HepG2 (cell line): ENCODE measurements around the gene PEPD. TPM values are rescaled to one million over a fixed set of nuclear protein-coding genes. Genes with fewer than 3 reads are reported as not detected.

Source experiments
- ATF1 ChIP-seq: IDR thresholded peaks from 2 replicates; pipeline ENCODE4 v1.6.1; 2016; ENCODE audit warnings: mild to moderate bottlenecking, control low read depth
- EHMT2 ChIP-seq: fragments of 200-600 bp; sonication (generic); IDR thresholded peaks from 2 replicates; pipeline ENCODE4 v1.7.0; 2017; ENCODE audit warnings: antibody characterized with exemption, low read depth, low read length, borderline replicate concordance
- IKZF4 ChIP-seq: sonication (generic); formaldehyde crosslinking; IDR thresholded peaks from 2 replicates; pipeline ENCODE4 v1.5.1; 2020; ENCODE audit warnings: borderline replicate concordance, mild to moderate bottlenecking, low read depth, missing genetic modification reagents; ENCODE audit errors: not compliant biosample characterization
- KIAA2018 ChIP-seq: sonication (generic); formaldehyde crosslinking; IDR thresholded peaks from 2 replicates; pipeline ENCODE4 v1.5.0; 2020; ENCODE audit warnings: mild to moderate bottlenecking, missing genetic modification reagents, borderline replicate concordance
- MYNN ChIP-seq: sonication (generic); formaldehyde crosslinking; IDR thresholded peaks from 2 replicates; pipeline ENCODE4 v1.4.0; 2020; ENCODE audit warnings: mild to moderate bottlenecking, low read depth, missing genetic modification reagents
- ZNF577 ChIP-seq: sonication (generic); formaldehyde crosslinking; IDR thresholded peaks from 2 replicates; pipeline ENCODE4 v1.4.0; 2020; ENCODE audit warnings: mild to moderate bottlenecking, low read depth, missing genetic modification reagents, borderline replicate concordance
- ZNF737 ChIP-seq: sonication (generic); formaldehyde crosslinking; IDR thresholded peaks from 2 replicates; pipeline ENCODE4 v1.5.0; 2020; ENCODE audit warnings: missing genetic modification reagents, mild to moderate bottlenecking, borderline replicate concordance
- ZNF792 ChIP-seq: IDR thresholded peaks from 2 replicates; pipeline ENCODE4 v1.6.1; 2016
- polyA plus RNA-seq, 8 experiments: library from polyadenylated mRNA; depleted of rRNA in 3 of 8; stranded (reverse) in 7 of 8; unstranded in 1 of 8; fragments of >200 nt; fragmentation: Illumina TruSeq in 4 of 8; extraction: Trizol in 4 of 8; gene quantifications; 2 replicates each; pipeline versions ENCODE4 v1.2.1 to v1.2.3, GENCODE V29; 2011 to 2016; ENCODE audit warnings: low read depth in 4 of 8, missing spikeins in 1 of 8, mixed read lengths in 1 of 8; ENCODE audit not compliant: insufficient read depth in 1 of 8
- total RNA-seq, 5 experiments: library from RNA; depleted of rRNA; stranded (reverse); fragments of >200 nt; fragmentation: Illumina TruSeq; extraction: Trizol; gene quantifications; 2 replicates each; pipeline ENCODE4 v1.2.3, GENCODE V29; 2016; ENCODE audit warnings: low read depth in 1 of 5
- TF ChIP-seq, protein P1 (sequence below), 2 experiments: fragments of 450-650 bp in 1 of 2; sonication (generic) in 1 of 2; formaldehyde crosslinking in 1 of 2; IDR thresholded peaks; 2 replicates each; pipeline versions ENCODE4 v1.6.1 to v1.8.0; 2016 to 2022; ENCODE audit warnings: antibody characterized with exemption in 1 of 2, mild to moderate bottlenecking in 1 of 2, missing genetic modification reagents in 1 of 2

Gene PEPD
- total and polyA plus RNA-seq, 2 of the 13 experiments (the other 11 are each of a cell fraction or from before 2014, with no cell fraction given) = 60.7 to 75.1 TPM

DNA sequence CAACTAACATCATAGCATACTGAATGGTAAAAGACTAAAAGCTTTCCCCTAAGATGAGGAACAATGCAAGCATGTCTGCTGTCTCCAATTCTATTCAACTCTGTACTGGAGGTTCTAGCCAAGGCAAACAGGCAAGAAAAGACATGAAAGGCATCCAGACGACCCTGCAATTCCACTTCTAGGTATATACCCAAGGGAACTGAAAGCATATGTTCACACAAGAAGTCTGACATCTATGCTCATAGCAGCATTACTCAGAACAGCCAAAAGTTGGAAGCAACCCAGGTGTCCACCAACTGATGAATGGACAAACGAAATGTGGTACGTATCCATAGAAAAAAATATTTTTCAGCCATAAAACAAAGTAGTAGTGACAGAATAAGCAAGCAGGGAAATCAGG is 39.1 kb downstream of the PEPD start (continued):
- TF ChIP-seq, protein P1, sequence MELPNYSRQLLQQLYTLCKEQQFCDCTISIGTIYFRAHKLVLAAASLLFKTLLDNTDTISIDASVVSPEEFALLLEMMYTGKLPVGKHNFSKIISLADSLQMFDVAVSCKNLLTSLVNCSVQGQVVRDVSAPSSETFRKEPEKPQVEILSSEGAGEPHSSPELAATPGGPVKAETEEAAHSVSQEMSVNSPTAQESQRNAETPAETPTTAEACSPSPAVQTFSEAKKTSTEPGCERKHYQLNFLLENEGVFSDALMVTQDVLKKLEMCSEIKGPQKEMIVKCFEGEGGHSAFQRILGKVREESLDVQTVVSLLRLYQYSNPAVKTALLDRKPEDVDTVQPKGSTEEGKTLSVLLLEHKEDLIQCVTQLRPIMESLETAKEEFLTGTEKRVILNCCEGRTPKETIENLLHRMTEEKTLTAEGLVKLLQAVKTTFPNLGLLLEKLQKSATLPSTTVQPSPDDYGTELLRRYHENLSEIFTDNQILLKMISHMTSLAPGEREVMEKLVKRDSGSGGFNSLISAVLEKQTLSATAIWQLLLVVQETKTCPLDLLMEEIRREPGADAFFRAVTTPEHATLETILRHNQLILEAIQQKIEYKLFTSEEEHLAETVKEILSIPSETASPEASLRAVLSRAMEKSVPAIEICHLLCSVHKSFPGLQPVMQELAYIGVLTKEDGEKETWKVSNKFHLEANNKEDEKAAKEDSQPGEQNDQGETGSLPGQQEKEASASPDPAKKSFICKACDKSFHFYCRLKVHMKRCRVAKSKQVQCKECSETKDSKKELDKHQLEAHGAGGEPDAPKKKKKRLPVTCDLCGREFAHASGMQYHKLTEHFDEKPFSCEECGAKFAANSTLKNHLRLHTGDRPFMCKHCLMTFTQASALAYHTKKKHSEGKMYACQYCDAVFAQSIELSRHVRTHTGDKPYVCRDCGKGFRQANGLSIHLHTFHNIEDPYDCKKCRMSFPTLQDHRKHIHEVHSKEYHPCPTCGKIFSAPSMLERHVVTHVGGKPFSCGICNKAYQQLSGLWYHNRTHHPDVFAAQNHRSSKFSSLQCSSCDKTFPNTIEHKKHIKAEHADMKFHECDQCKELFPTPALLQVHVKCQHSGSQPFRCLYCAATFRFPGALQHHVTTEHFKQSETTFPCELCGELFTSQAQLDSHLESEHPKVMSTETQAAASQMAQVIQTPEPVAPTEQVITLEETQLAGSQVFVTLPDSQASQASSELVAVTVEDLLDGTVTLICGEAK (IDR thresholded peaks at IDR 0.05) = no peak
- TF ChIP-seq, protein P1 (CRISPR knock-in tag; IDR thresholded peaks at IDR 0.05) = no peak
- TF ChIP-seq EHMT2 = no peak
- no peak for TF ChIP-seq ATF1
- TF ChIP-seq ZNF577 (CRISPR knock-in tag) = no peak
- TF ChIP-seq ZNF792 (CRISPR knock-in tag) = no peak
- no peak for TF ChIP-seq IKZF4 (CRISPR knock-in tag)
- TF ChIP-seq MYNN (CRISPR knock-in tag) = no peak
- no peak for TF ChIP-seq ZNF737 (CRISPR knock-in tag)
- no peak for TF ChIP-seq KIAA2018 (CRISPR knock-in tag)
